GM12864 (cell line): Measurements from ENCODE around the gene STOX1.
"Not testable (repeated sequence)": the region's sequence is repeated elsewhere in the genome, so short reads cannot be mapped to it uniquely, and the experiment has no call there.

ENCODE experiments used
- DNase-seq: peaks from one replicate; pipeline ENCODE4 v3.0.0-alpha.2; 2011; ENCODE audit warnings: low read depth
- H3K4me3 ChIP-seq: 2 replicates; pipeline ENCODE4 v1.5.1; 2011; ENCODE audit warnings: mild to moderate bottlenecking, low read depth, low read length, control low read depth
- CTCF ChIP-seq: IDR thresholded peaks from 2 replicates; pipeline ENCODE4 v1.5.1; 2011; ENCODE audit warnings: low read depth, mild to moderate bottlenecking, moderate library complexity, low read length, control low read depth, inconsistent platforms; ENCODE audit errors: missing control alignments

STOX1 gene

GRCh38 chr10:68938117-68938516, 110.8 kb downstream of the STOX1 start:
- no peak overlapping the region for H3K4me3 ChIP-seq
- no peak for TF ChIP-seq CTCF
- DNase-seq: no peak

- no peak for DNase-seq
- H3K4me3 ChIP-seq: no peak overlapping the region
- no peak for TF ChIP-seq CTCF
These were observed 111.6 kb downstream of the STOX1 start for GRCh38 chr10:68938884-68939283.

GRCh38 chr10:68940917-68941316, 113.6 kb downstream of the STOX1 start:
- not testable (repeated sequence) for H3K4me3 ChIP-seq, DNase-seq
